ENCODE measurements around the gene ALK. TPM values are rescaled to one million over a fixed set of nuclear protein-coding genes. Genes with fewer than 3 reads are reported as not detected.

ALK gene
- total RNA-seq, 4 donors from 2014 or later, result 0.88 to 1.3 (median 1.3) TPM; not detected in 1

- Histone ChIP-seq H3K4me1 (no peaks in the 10 kb centered on the region), H3K36me3 (no peaks in the 10 kb centered on the region), H3K9me3 (no peaks in the 10 kb centered on the region), H3K27ac (no peak overlapping the region), H3K4me3 (no peak overlapping the region), H3K27me3 (no peaks in the 10 kb centered on the region)
- DNase-seq, result no peak
- no peak for TF ChIP-seq CTCF (IDR thresholded peaks at IDR 0.05)
- TF ChIP-seq POLR2A (IDR thresholded peaks at IDR 0.05), result no peak
Measured at GRCh38 chr2:29952973-29953372, 31.6 kb upstream of the ALK start.

GRCh38 chr2:29951576-29951975 is 30.2 kb upstream of the ALK start:
- H3K27me3 ChIP-seq, result no peaks in the 10 kb centered on the region
- no peaks in the 10 kb centered on the region for H3K4me1 ChIP-seq
- DNase-seq, result no peak
- H3K36me3 ChIP-seq, result no peaks in the 10 kb centered on the region
- no peak overlapping the region for H3K27ac ChIP-seq
- H3K4me3 ChIP-seq, result no peak overlapping the region
- TF ChIP-seq CTCF (IDR thresholded peaks at IDR 0.05) (no peak), POLR2A (IDR thresholded peaks at IDR 0.05) (no peak)
- no peaks in the 10 kb centered on the region for H3K9me3 ChIP-seq

- H3K27ac ChIP-seq, result no peak overlapping the region
- no peaks in the 10 kb centered on the region for H3K4me1 ChIP-seq
- H3K4me3 ChIP-seq, result no peak overlapping the region
- no peak for DNase-seq
- no peaks in the 10 kb centered on the region for H3K27me3 ChIP-seq
- no peaks in the 10 kb centered on the region for H3K9me3 ChIP-seq
- no peaks in the 10 kb centered on the region for H3K36me3 ChIP-seq
- TF ChIP-seq POLR2A (IDR thresholded peaks at IDR 0.05) (no peak), CTCF (IDR thresholded peaks at IDR 0.05) (no peak)
Measured at GRCh38 chr2:29950481-29950880, 29.1 kb upstream of the ALK start.

GRCh38 chr2:29949042-29949441 is 27.7 kb upstream of the ALK start:
- no peak for TF ChIP-seq POLR2A (IDR thresholded peaks at IDR 0.05)
- TF ChIP-seq CTCF (IDR thresholded peaks at IDR 0.05), result no peak
- H3K36me3 ChIP-seq, result no peaks in the 10 kb centered on the region
- no peaks in the 10 kb centered on the region for H3K27me3 ChIP-seq
- no peak overlapping the region for H3K4me3 ChIP-seq
- DNase-seq, result no peak
- H3K4me1 ChIP-seq, result no peaks in the 10 kb centered on the region
- no peak overlapping the region for H3K27ac ChIP-seq
- H3K9me3 ChIP-seq, result no peaks in the 10 kb centered on the region

GRCh38 chr2:29946505-29946904 is 25.1 kb upstream of the ALK start:
- no peak for TF ChIP-seq CTCF (IDR thresholded peaks at IDR 0.05)
- TF ChIP-seq POLR2A (IDR thresholded peaks at IDR 0.05), result no peak
- H3K27ac ChIP-seq, result no peak overlapping the region
- H3K27me3 ChIP-seq, result no peaks in the 10 kb centered on the region
- no peaks in the 10 kb centered on the region for H3K4me1 ChIP-seq
- H3K36me3 ChIP-seq, result no peaks in the 10 kb centered on the region
- H3K4me3 ChIP-seq, result no peak overlapping the region
- no peaks in the 10 kb centered on the region for H3K9me3 ChIP-seq
- no peak for DNase-seq

GRCh38 chr2:29942711-29943110 is 21.3 kb upstream of the ALK start:
- Histone ChIP-seq H3K4me1 (no peaks in the 10 kb centered on the region), H3K36me3 (no peaks in the 10 kb centered on the region), H3K27me3 (no peaks in the 10 kb centered on the region), H3K27ac (no peak overlapping the region), H3K4me3 (no peak overlapping the region), H3K9me3 (no peaks in the 10 kb centered on the region)
- TF ChIP-seq CTCF (IDR thresholded peaks at IDR 0.05), result no peak
- no peak for TF ChIP-seq POLR2A (IDR thresholded peaks at IDR 0.05)
- DNase-seq, result no peak

Data from Peyer's patch (tissue), 4 donors.